Panc1 (cell line): ENCODE data around the gene DHRSX.

Experiments used
- CTCF ChIP-seq: fragments of 450-650 bp; IDR thresholded peaks from 2 replicates; pipeline ENCODE4 v1.5.1; 2017; ENCODE audit warnings: mild to moderate bottlenecking
- POLR2AphosphoS5 ChIP-seq: IDR thresholded peaks from 2 replicates; pipeline ENCODE4 v1.6.1; 2012; ENCODE audit warnings: mild to moderate bottlenecking, low read depth, low read length, moderate library complexity
- SIN3A ChIP-seq: IDR thresholded peaks from 2 replicates; pipeline ENCODE4 v1.6.1; 2012; ENCODE audit warnings: low read depth, mild to moderate bottlenecking, low read length, moderate library complexity, borderline replicate concordance; ENCODE audit not compliant: insufficient read depth

GRCh38 chrX:2546496-2546895 is 45.7 kb upstream of the DHRSX start:
- no peak for TF ChIP-seq CTCF
- no peak for TF ChIP-seq POLR2AphosphoS5
- TF ChIP-seq SIN3A = no peak
